ENCODE results near the gene GTF2A1.

Gene GTF2A1

GRCh38 chr14:81208489-81208888, 12.3 kb downstream of the GTF2A1 start:
- Histone ChIP-seq H3K18ac (ENCODE audit: low read length) (no peak overlapping the region), H3K79me2 (ENCODE audit: control insufficient read depth, insufficient read depth, low read length, poor library complexity) (no peaks in the 10 kb centered on the region), H3K9me3 (ENCODE audit: insufficient read depth, low read depth, low read length) (no peaks in the 10 kb centered on the region), H3K79me1 (ENCODE audit: low read length) (no peaks in the 10 kb centered on the region), H2AFZ (ENCODE audit: insufficient read depth, low read length, poor library complexity) (no peak overlapping the region), H3K27ac (ENCODE audit: low read depth, low read length) (no peak overlapping the region), H2BK120ac (ENCODE audit: insufficient read depth, low read length, poor library complexity) (no peak overlapping the region), H4K91ac (ENCODE audit: low read depth, low read length) (no peak overlapping the region), H4K8ac (ENCODE audit: low read depth, low read length) (no peak overlapping the region), H2BK5ac (ENCODE audit: low read depth, low read length, poor library complexity) (no peak overlapping the region), H3K4ac (ENCODE audit: low read depth, low read length) (no peak overlapping the region), H3K4me1 (ENCODE audit: control insufficient read depth in 1 of 2, insufficient read depth in 2 of 2, low read length in 2 of 2) (no peaks in the 10 kb centered on the region), H2BK12ac (ENCODE audit: low read length) (no peak overlapping the region), H3K14ac (ENCODE audit: low read length) (no peak overlapping the region), H3K23ac (ENCODE audit: low read length) (no peak overlapping the region), H3K36me3 (ENCODE audit: control insufficient read depth in 1 of 2, insufficient read depth in 2 of 2, low read length in 2 of 2) (peaks cover 6 to 12% of the 10 kb centered on the region in 2 experiments), H3K9ac (ENCODE audit: low read length) (no peak overlapping the region), H3K27me3 (ENCODE audit: insufficient read depth, low read length) (no peaks in the 10 kb centered on the region), H2AK5ac (ENCODE audit: low read length) (no peak overlapping the region), H4K12ac (ENCODE audit: low read depth, low read length) (no peak overlapping the region), H3K4me3 (ENCODE audit: low read depth, low read length) (no peak overlapping the region), H3K4me2 (ENCODE audit: low read length) (no peak overlapping the region)
- no peak for DNase-seq
- WGBS (ENCODE audit: extremely low coverage, insufficient coverage, insufficient read length), result no CpG with 5 or more reads among the region's 8 CpGs

- Histone ChIP-seq H3K18ac (ENCODE audit: low read length) (no peak overlapping the region), H2BK12ac (ENCODE audit: low read length) (no peak overlapping the region), H4K8ac (ENCODE audit: low read depth, low read length) (no peak overlapping the region), H2BK120ac (ENCODE audit: insufficient read depth, low read length, poor library complexity) (no peak overlapping the region), H4K12ac (ENCODE audit: low read depth, low read length) (no peak overlapping the region), H3K4ac (ENCODE audit: low read depth, low read length) (no peak overlapping the region), H2BK5ac (ENCODE audit: low read depth, low read length, poor library complexity) (no peak overlapping the region), H3K9ac (ENCODE audit: low read length) (no peak overlapping the region), H3K4me3 (ENCODE audit: low read depth, low read length) (no peak overlapping the region), H3K79me1 (ENCODE audit: low read length) (no peaks in the 10 kb centered on the region), H3K14ac (ENCODE audit: low read length) (no peak overlapping the region), H4K91ac (ENCODE audit: low read depth, low read length) (no peak overlapping the region), H2AFZ (ENCODE audit: insufficient read depth, low read length, poor library complexity) (no peak overlapping the region), H3K4me1 (ENCODE audit: control insufficient read depth in 1 of 2, insufficient read depth in 2 of 2, low read length in 2 of 2) (no peaks in the 10 kb centered on the region), H3K36me3 (ENCODE audit: control insufficient read depth in 1 of 2, insufficient read depth in 2 of 2, low read length in 2 of 2) (peaks cover 12 to 17% of the 10 kb centered on the region in 2 experiments), H2AK5ac (ENCODE audit: low read length) (no peak overlapping the region), H3K4me2 (ENCODE audit: low read length) (no peak overlapping the region), H3K79me2 (ENCODE audit: control insufficient read depth, insufficient read depth, low read length, poor library complexity) (no peaks in the 10 kb centered on the region), H3K23ac (ENCODE audit: low read length) (no peak overlapping the region), H3K27ac (ENCODE audit: low read depth, low read length) (no peak overlapping the region), H3K9me3 (ENCODE audit: insufficient read depth, low read depth, low read length) (no peaks in the 10 kb centered on the region), H3K27me3 (ENCODE audit: insufficient read depth, low read length) (no peaks in the 10 kb centered on the region)
- no peak for DNase-seq
- no CpG with 5 or more reads among the region's 4 CpGs for WGBS (ENCODE audit: extremely low coverage, insufficient coverage, insufficient read length)
These were observed 14.6 kb downstream of the GTF2A1 start for GRCh38 chr14:81206115-81206514.

- Histone ChIP-seq H2AK5ac (ENCODE audit: low read length) (no peak overlapping the region), H3K4ac (ENCODE audit: low read depth, low read length) (no peak overlapping the region), H3K36me3 (ENCODE audit: control insufficient read depth in 1 of 2, insufficient read depth in 2 of 2, low read length in 2 of 2) (peaks cover 12 to 17% of the 10 kb centered on the region in 2 experiments), H3K4me1 (ENCODE audit: control insufficient read depth in 1 of 2, insufficient read depth in 2 of 2, low read length in 2 of 2) (no peaks in the 10 kb centered on the region), H3K23ac (ENCODE audit: low read length) (no peak overlapping the region), H2BK12ac (ENCODE audit: low read length) (no peak overlapping the region), H2BK120ac (ENCODE audit: insufficient read depth, low read length, poor library complexity) (no peak overlapping the region), H3K27ac (ENCODE audit: low read depth, low read length) (no peak overlapping the region), H4K8ac (ENCODE audit: low read depth, low read length) (no peak overlapping the region), H2BK5ac (ENCODE audit: low read depth, low read length, poor library complexity) (no peak overlapping the region), H3K9me3 (ENCODE audit: insufficient read depth, low read depth, low read length) (no peaks in the 10 kb centered on the region), H4K12ac (ENCODE audit: low read depth, low read length) (no peak overlapping the region), H3K79me1 (ENCODE audit: low read length) (no peaks in the 10 kb centered on the region), H3K27me3 (ENCODE audit: insufficient read depth, low read length) (no peaks in the 10 kb centered on the region), H3K79me2 (ENCODE audit: control insufficient read depth, insufficient read depth, low read length, poor library complexity) (no peaks in the 10 kb centered on the region), H4K91ac (ENCODE audit: low read depth, low read length) (no peak overlapping the region), H3K18ac (ENCODE audit: low read length) (no peak overlapping the region), H3K4me3 (ENCODE audit: low read depth, low read length) (no peak overlapping the region), H3K9ac (ENCODE audit: low read length) (no peak overlapping the region), H3K4me2 (ENCODE audit: low read length) (no peak overlapping the region), H2AFZ (ENCODE audit: insufficient read depth, low read length, poor library complexity) (no peak overlapping the region), H3K14ac (ENCODE audit: low read length) (no peak overlapping the region)
- no CpG with 5 or more reads among the region's 4 CpGs for WGBS (ENCODE audit: extremely low coverage, insufficient coverage, insufficient read length)
- no peak for DNase-seq
These were observed 15.1 kb downstream of the GTF2A1 start for GRCh38 chr14:81205639-81206038.

GRCh38 chr14:81200054-81200453, 20.7 kb downstream of the GTF2A1 start:
- H3K23ac ChIP-seq (ENCODE audit: low read length), result no peak overlapping the region
- no peaks in the 10 kb centered on the region for H3K79me2 ChIP-seq (ENCODE audit: control insufficient read depth, insufficient read depth, low read length, poor library complexity)
- no peak overlapping the region for H4K12ac ChIP-seq (ENCODE audit: low read depth, low read length)
- H3K4ac ChIP-seq (ENCODE audit: low read depth, low read length), result no peak overlapping the region
- no peak overlapping the region for H3K14ac ChIP-seq (ENCODE audit: low read length)
- H3K4me3 ChIP-seq (ENCODE audit: low read depth, low read length), result no peak overlapping the region
- no peak overlapping the region for H2AFZ ChIP-seq (ENCODE audit: insufficient read depth, low read length, poor library complexity)
- H3K4me2 ChIP-seq (ENCODE audit: low read length), result no peak overlapping the region
- H3K4me1 ChIP-seq (ENCODE audit: control insufficient read depth in 1 of 2, insufficient read depth in 2 of 2, low read length in 2 of 2), result no peaks in the 10 kb centered on the region
- H3K36me3 ChIP-seq (ENCODE audit: control insufficient read depth in 1 of 2, insufficient read depth in 2 of 2, low read length in 2 of 2), result peaks cover 14 to 16% of the 10 kb centered on the region in 2 experiments
- WGBS (ENCODE audit: extremely low coverage, insufficient coverage, insufficient read length), result no CpG with 5 or more reads among the region's 6 CpGs
- no peak overlapping the region for H3K18ac ChIP-seq (ENCODE audit: low read length)
- no peak for DNase-seq
- no peak overlapping the region for H3K9ac ChIP-seq (ENCODE audit: low read length)
- no peaks in the 10 kb centered on the region for H3K79me1 ChIP-seq (ENCODE audit: low read length)
- H2AK5ac ChIP-seq (ENCODE audit: low read length), result no peak overlapping the region
- H3K27me3 ChIP-seq (ENCODE audit: insufficient read depth, low read length), result no peaks in the 10 kb centered on the region
- no peak overlapping the region for H2BK120ac ChIP-seq (ENCODE audit: insufficient read depth, low read length, poor library complexity)
- H2BK12ac ChIP-seq (ENCODE audit: low read length), result no peak overlapping the region
- H2BK5ac ChIP-seq (ENCODE audit: low read depth, low read length, poor library complexity), result no peak overlapping the region
- H3K9me3 ChIP-seq (ENCODE audit: insufficient read depth, low read depth, low read length), result no peaks in the 10 kb centered on the region
- H4K91ac ChIP-seq (ENCODE audit: low read depth, low read length), result no peak overlapping the region
- no peak overlapping the region for H3K27ac ChIP-seq (ENCODE audit: low read depth, low read length)
- no peak overlapping the region for H4K8ac ChIP-seq (ENCODE audit: low read depth, low read length)

Data from trophoblast cell (in vitro differentiated cells and primary cell).